Kidney (tissue), 14 donors: ENCODE measurements around the gene SIX6. TPM values are rescaled to one million over a fixed set of nuclear protein-coding genes. Genes with fewer than 3 reads are reported as not detected.

ENCODE experiments used
- DNase-seq, 5 donors: peaks; one replicate each; pipeline ENCODE4 v3.0.0-alpha.2; 2013 to 2020
- FAIRE-seq: peaks from 2 replicates; lab custom pipeline; 2012; peaks lifted over from hg19 to GRCh38; lab: Jason Lieb, UNC
- H3K27ac ChIP-seq, 2 donors: one replicate each; pipeline ENCODE4 v1.7.0; 2013; ENCODE audit warnings: low read depth in 2 of 2, low read length in 2 of 2, inconsistent platforms in 1 of 2
- H3K27me3 ChIP-seq: one replicate; pipeline ENCODE4 v1.7.1; 2013; ENCODE audit warnings: low read length, inconsistent platforms; ENCODE audit not compliant: control insufficient read depth, insufficient read depth
- H3K36me3 ChIP-seq, 3 donors: one replicate each; pipeline versions ENCODE4 v1.7.0 to v1.7.1; 2013; ENCODE audit warnings: low read length in 3 of 3, control low read depth in 1 of 3, inconsistent platforms in 1 of 3; ENCODE audit not compliant: insufficient read depth in 3 of 3, control insufficient read depth in 2 of 3
- H3K4me1 ChIP-seq, 3 donors: one replicate each; pipeline versions ENCODE4 v1.7.0 to v1.7.1; 2013; ENCODE audit warnings: low read length in 3 of 3, inconsistent platforms in 1 of 3, low read depth in 1 of 3; ENCODE audit not compliant: control insufficient read depth in 2 of 3, insufficient read depth in 2 of 3
- H3K4me3 ChIP-seq, 3 donors: one replicate each; pipeline versions ENCODE4 v1.7.0 to v1.8.1; 2013; ENCODE audit warnings: low read length in 3 of 3, control low read depth in 1 of 3, inconsistent platforms in 1 of 3
- H3K9ac ChIP-seq, 3 donors: one replicate each; pipeline versions ENCODE4 v1.7.0 to v1.7.1; 2013; ENCODE audit warnings: low read length in 3 of 3, control low read depth in 1 of 3, inconsistent platforms in 1 of 3
- H3K9me3 ChIP-seq, 3 donors: one replicate each; pipeline versions ENCODE4 v1.7.0 to v1.7.1; 2013; ENCODE audit warnings: low read length in 3 of 3, control low read depth in 1 of 3, inconsistent platforms in 1 of 3; ENCODE audit not compliant: control insufficient read depth in 2 of 3, insufficient read depth in 1 of 3
- intact Hi-C: fragments of 100-400 bp; cut with DNase I; formaldehyde crosslinking; loops from one replicate; pipeline ENCODE4 v1.11.1; 2022
- polyA plus RNA-seq: library from polyadenylated mRNA; stranded (reverse); fragments of 350-450 nt; fragmentation: Illumina TruSeq; extraction: RNeasy Lipid Tissue Mini Kit (QIAGEN cat#74804); gene quantifications from one replicate; pipeline ENCODE4 v1.2.3, GENCODE V29; 2014; ENCODE audit warnings: low read depth, low replicate concordance; ENCODE audit not compliant: insufficient read depth
- total RNA-seq: library from RNA; stranded (reverse); fragmentation: NEBNext Ultra II Directional; extraction: Animal tissue kit (Norgen Biotek cat#: 25700); gene quantifications from one replicate; pipeline ENCODE4 v1.2.1, GENCODE V29; 2021
- TF ChIP-seq, protein P1 (sequence below): IDR thresholded peaks from 3 replicates; pipeline ENCODE4 v1.5.1; 2012; ENCODE audit warnings: mild to moderate bottlenecking, moderate library complexity, borderline replicate concordance; ENCODE audit not compliant: insufficient read depth; ENCODE audit errors: extremely low read depth
- donor health status: control.
- donor health status: control.
- donor health status: control.
- donor health status: control.
- donor health status: control.
- donor health status: DM: yes; HTN: yes; CAD: no.
- donor health status: Normal renal cell carcinoma (clear cell type).

Gene SIX6
- total and polyA plus RNA-seq, 2 donors from 2014 or later: not detected

DNA sequence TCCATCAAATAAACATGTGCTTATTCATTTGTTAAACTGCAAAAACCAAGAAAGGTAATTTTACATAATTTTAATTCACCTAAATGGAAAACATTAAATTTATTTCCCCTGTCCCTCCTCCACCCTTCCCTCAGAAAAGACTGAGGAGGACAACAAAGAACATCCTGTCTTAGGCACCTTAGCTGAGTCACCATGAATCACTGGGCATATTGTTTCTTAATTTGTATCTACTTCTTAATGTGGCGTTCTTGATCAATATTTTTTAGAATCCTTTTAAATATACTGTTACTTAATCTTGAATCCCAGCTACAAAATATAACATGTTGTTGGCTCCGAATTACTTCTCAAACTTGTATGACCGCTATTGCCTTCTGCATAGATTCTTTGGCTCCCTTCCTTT lies 23.5 kb downstream of the SIX6 start:
- no peaks in the 10 kb centered on the region for H3K36me3 ChIP-seq
- intact Hi-C loops: no loop called here
- no peaks in the 10 kb centered on the region for H3K4me1 ChIP-seq
- H3K4me3 ChIP-seq: no peak overlapping the region
- TF ChIP-seq, protein P1, sequence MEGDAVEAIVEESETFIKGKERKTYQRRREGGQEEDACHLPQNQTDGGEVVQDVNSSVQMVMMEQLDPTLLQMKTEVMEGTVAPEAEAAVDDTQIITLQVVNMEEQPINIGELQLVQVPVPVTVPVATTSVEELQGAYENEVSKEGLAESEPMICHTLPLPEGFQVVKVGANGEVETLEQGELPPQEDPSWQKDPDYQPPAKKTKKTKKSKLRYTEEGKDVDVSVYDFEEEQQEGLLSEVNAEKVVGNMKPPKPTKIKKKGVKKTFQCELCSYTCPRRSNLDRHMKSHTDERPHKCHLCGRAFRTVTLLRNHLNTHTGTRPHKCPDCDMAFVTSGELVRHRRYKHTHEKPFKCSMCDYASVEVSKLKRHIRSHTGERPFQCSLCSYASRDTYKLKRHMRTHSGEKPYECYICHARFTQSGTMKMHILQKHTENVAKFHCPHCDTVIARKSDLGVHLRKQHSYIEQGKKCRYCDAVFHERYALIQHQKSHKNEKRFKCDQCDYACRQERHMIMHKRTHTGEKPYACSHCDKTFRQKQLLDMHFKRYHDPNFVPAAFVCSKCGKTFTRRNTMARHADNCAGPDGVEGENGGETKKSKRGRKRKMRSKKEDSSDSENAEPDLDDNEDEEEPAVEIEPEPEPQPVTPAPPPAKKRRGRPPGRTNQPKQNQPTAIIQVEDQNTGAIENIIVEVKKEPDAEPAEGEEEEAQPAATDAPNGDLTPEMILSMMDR: no peak
- no peaks in the 10 kb centered on the region for H3K27me3 ChIP-seq
- no peak overlapping the region for H3K9ac ChIP-seq
- H3K27ac ChIP-seq: no peak overlapping the region
- H3K9me3 ChIP-seq: no peaks in the 10 kb centered on the region
- DNase-seq: no peak
- no peak for FAIRE-seq

DNA sequence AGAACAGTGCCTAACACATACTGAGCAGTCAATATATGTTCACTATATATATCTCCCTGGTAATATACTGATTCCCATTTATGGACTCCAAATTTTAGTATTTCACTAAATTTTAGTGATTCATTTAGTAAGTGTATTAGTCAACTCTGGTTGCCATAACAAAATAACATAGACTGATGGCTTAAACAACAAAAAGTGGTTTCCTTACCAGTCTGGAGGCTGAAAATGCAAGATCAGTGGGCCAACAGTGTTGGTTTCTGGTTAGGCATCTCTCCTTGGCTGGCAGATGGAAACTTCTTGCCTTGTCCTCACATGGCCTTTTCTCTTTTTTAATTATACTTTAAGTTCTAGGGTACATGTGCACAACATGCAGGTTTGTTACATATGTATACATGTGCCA lies 28.7 kb downstream of the SIX6 start:
- no peaks in the 10 kb centered on the region for H3K27me3 ChIP-seq
- no peak overlapping the region for H3K4me3 ChIP-seq
- H3K4me1 ChIP-seq: no peaks in the 10 kb centered on the region
- H3K36me3 ChIP-seq: no peaks in the 10 kb centered on the region
- TF ChIP-seq, protein P1: no peak
- H3K27ac ChIP-seq: no peak overlapping the region
- H3K9ac ChIP-seq: no peak overlapping the region
- no peaks in the 10 kb centered on the region for H3K9me3 ChIP-seq
- no peak for FAIRE-seq
- intact Hi-C loops: no loop called here
- no peak for DNase-seq

DNA sequence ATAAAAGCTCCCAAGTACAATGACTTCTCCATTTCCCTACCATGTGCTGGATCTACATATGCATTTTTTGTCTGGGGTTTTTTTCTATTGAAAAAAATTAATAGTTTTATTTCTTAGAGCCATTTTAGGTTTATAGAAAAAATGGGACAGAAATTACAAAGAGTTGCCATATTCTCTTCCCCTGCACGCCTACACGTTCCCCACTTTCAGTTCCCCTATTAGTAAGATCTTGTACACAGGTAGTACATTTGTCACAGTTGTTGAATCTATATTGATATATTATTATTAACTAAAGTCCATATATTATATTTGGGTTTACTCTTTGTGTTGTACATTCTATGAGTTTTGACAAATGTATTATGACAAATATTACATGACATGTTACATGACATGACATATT lies 35.7 kb downstream of the SIX6 start:
- H3K9me3 ChIP-seq: peaks cover 0 to 13% (median 0%) of the 10 kb centered on the region in 3 donors
- H3K27me3 ChIP-seq: no peaks in the 10 kb centered on the region
- H3K4me1 ChIP-seq: no peaks in the 10 kb centered on the region
- no peak overlapping the region for H3K9ac ChIP-seq
- no peak for DNase-seq
- TF ChIP-seq, protein P1: no peak
- intact Hi-C loops: no loop called here
- no peak for FAIRE-seq
- H3K36me3 ChIP-seq: no peaks in the 10 kb centered on the region
- no peak overlapping the region for H3K4me3 ChIP-seq
- H3K27ac ChIP-seq: no peak overlapping the region

DNA sequence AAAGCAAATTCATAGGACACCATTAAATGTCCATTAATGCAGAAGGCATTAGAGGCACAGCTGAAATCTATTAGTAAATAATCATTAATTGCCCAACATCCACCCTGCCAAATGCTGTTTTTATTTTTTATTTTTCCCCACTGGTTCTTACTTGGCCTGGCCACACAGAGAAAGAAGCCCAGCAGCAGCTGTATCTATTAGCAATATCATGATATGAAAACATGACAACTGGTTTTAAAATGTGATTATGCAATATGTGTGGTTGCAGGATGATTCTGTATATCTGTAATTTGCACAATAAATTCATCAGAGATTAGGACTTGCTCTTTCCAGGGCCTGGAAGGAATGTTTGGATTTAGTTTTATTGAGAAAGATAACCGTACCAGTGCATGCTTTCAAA lies 44.9 kb downstream of the SIX6 start:
- intact Hi-C loops: no loop called here
- Histone ChIP-seq H3K9me3 (no peaks in the 10 kb centered on the region), H3K9ac (no peak overlapping the region), H3K36me3 (no peaks in the 10 kb centered on the region), H3K4me1 (no peaks in the 10 kb centered on the region), H3K4me3 (no peak overlapping the region), H3K27ac (no peak overlapping the region), H3K27me3 (no peaks in the 10 kb centered on the region)
- no peak for FAIRE-seq
- TF ChIP-seq, protein P1: no peak
- DNase-seq: no peak
